CD1c-positive myeloid dendritic cell (primary cell): ENCODE data around the gene PDE8B.
"Not testable (repeated sequence)": the region's sequence is repeated elsewhere in the genome, so short reads cannot be mapped to it uniquely, and the experiment has no call there.

ENCODE experiments used
- DNase-seq: peaks from one replicate; pipeline ENCODE4 v3.0.0-alpha.2; 2016; ENCODE audit errors: extremely low spot score

The PDE8B gene

DNA sequence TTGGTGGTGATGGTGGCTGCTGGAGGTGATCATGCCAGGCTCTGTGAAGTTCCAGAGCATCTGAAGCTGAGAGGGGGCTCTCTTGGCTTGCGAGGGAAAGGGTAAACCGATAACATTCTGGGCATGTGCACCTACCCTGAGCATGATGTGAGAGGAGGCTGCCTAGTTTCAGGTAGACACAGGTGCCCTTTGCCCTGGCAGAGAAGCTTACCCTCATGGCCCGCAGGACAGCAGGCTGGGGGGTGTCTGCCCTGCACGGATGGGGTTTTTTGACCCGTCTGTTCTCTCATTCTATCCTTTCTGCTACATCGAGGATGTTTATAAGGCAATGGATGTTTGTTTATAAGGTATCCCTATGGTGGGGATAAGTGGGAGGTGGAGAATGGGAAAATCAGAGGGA is 148.8 kb downstream of the PDE8B start:
- DNase-seq = no peak

DNA sequence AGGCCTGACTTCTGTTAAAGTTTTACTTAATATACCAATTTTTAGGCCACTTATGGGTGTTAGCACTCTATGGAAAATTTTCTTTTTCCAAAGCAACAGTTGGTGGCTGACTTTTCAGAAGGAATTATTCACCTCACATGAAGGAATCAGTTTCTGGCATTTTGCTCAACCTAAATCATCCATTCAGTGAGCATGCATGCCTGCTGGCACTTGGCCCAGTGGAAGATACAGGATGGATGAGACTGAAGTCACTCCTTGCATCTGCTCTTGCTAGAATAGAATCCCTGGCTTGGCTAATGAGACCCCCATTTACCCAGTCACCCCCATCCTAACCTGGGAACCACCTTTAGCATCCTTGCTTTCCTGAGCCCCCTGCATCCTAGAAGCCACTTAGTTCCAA is 149.9 kb downstream of the PDE8B start:
- no peak for DNase-seq

DNA sequence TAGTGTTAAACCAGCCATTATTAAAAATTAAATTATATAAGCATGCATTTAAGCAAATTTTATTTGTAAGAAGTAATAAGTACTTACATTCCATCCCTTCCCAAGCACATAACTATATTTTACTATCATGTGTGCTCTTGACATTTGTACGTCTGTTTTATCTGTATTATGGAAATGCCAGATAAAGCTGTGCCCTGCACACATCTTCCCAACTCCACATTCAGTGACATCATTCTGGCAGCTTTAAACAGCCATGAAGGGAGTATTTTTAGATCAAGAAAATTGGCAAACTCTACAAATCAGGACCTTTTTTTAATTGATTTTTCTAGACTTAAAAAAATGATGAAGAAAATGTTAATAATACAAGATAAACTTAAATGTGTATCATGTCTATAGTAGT is 150.5 kb downstream of the PDE8B start:
- no peak for DNase-seq

DNA sequence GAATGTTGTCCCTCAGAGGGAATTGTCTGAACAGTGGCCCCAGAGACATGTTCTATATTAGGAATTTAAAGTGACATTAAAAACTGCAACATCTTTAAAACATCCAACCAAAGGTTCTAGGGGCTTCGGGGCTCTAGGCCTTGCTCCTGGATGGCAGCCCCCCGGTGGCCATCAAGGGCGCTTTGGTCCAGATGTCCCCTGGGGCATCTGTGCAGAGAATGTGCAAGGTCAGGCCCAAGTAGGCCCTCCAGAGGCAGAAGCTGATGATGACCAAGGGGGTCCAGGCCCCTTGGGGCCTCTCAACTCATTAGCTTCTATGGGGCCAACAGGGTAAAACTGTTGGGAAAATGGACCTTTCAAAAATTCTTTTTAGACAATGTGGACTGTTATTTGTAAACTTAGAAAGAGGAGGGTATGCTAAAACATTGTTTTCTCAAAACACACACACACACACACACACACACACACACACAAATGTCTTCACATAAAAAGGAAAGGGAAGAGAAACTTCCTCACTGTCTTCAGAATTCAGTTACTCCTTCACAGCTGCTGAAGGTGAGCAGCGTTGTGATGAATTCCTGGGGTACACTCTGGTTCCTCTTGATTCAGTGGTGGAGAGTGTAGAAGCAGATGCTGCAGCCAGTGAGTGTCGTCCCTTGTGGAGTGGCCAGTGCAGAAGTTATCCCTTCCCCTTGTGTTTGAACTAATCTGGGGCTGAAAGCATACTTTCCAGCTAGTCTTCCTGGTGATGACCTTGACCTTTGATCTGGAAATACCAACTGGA is 156.4 kb downstream of the PDE8B start:
- DNase-seq = no peak

DNA sequence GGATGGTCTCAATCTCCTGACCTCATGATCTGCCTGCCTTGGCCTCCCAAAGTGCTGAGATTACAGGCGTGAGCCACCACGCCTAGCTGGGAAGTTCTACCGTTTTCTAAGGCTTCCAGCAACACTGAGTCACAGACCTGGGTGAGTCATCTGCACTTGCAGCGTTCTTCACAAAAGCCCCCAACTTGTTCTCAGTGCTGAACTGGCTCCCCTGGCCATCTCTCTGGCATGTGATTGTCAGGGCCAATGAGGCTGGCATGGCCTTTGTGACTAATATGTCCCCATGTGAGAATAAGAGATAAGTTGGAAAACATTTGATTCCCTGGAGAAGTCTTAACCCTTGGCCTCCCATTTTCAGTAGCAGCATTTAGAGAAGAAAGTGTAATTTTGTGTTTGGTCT is 157.3 kb downstream of the PDE8B start:
- no peak for DNase-seq

DNA sequence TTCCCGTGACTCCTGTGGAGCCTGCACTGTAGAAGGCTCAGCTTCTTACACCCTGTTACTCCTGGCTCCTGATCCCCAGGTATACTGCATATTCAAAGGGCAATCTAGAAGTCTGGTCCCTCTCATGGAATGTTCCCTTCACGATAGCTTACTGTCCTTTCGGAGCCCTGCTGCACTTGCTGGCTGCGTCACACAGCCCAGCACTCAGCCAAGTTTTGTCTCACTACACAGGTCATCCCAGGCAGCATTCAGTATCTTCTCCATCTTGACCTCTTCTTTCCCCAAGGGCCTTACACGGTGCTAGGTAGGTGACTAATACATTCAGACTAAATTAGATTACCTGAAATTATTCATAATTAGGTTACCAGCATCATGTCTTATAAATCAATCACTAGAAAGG is 157.9 kb downstream of the PDE8B start:
- DNase-seq = no peak

DNA sequence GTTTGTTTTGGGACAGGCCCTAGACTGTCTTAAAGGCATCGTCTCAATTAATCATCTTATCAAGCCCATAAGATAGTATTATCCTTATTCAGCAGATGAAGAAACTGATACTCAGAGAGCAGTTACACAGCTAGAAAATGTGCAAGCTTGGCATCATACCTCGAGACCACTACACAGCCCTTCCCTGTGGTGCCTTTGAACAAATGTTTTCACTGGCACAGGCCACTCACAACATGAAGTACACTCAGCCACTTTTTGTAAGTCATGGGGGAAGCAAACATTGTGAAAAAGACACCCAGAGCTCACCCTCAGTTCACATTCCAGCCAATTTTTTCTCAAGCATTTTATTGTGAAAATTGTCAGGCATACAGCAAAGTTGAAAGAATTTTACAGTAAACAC is 159.1 kb downstream of the PDE8B start:
- no peak for DNase-seq

DNA sequence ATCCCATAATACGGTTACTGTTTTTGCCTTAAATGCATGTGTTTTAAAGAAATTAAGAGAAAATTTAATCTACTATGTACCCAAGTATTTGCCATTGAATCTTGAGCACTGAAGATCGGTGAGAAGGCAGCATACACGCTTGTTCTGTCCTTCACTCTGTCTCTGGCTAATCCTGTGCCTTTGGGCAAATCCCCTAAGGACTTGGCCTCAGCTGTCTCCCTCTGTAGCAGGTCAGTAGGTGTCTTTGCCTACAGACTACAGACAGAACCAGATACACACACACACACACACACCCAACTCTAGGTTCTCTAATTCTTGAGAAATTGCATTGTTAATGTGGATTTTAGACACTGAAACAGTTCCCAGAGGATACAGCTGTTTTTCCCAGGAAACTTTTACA is 164.2 kb downstream of the PDE8B start:
- no peak for DNase-seq

DNA sequence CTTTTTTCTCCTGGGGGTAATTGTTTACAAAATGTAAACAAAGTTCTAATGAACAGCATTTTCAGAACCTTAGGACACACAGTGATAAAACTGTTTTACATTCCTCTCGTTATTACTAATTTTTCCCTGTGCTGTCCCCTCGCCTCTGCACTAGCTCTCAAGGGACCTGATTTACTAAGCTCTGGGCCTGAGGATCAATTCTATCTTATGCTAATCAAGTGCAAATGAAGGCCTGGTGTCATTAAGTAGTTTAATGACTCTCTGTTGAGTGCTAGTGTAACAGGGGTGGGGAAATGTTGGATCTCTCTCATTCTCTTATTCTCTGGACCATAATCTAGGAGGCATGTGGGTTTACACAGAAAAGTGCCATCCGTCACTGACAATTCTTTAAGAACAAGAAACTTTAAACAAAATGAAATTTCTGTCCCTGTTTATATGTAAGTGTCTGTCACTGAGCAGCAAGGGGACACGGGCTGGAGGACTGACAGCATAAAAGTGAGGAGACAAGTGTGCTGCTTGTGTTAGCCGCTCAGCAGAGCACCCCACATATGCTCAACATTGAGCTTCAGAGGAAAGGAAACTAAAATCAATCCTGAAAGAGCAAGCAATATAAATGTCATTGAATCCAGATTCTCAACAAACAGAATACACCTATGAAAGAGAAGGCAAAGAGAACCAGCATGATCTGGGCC is 166.3 kb downstream of the PDE8B start:
- DNase-seq = no peak

DNA sequence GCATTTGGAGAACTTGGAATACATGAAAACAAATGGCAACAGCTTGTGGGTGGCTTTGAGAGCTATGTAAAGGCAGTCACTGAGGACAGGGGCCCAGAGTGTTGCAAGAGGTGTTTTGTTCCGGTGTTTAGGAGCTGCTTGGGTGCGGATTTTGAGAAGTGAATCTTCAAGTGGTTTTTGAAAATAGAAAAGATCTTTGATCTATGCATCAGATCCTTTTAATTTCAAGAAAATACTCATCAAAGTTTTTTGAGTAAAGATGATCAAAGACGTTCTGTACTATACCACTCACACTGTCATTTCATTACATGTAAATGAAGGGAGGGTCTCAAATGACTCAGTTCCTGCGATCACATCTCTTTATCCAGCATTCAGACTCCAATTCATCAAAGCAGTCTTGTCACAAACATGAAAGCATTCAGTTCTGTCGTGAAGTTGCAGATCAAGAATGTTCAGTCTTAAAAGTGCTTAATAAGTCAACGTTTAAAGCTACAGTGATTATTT is 169.1 kb downstream of the PDE8B start:
- DNase-seq = no peak

DNA sequence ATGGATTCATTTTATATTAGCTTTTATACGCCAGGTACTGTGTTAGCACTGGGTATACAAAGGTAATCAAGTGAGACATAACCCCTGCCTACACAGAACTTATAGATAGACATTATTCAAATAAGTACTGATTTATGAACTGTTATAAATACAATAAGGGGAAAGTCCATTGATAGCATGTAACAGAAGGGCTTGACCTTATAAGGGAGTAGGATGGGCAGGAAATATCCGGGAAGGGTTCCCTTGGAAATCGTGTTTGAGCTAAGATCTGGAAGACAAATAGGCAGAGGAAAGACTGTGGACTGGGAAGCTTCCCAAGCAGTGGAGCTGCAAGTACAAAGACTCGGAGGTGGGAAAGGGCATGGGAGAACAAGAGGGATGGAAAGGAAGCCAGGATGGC is 170.2 kb downstream of the PDE8B start:
- DNase-seq = no peak

DNA sequence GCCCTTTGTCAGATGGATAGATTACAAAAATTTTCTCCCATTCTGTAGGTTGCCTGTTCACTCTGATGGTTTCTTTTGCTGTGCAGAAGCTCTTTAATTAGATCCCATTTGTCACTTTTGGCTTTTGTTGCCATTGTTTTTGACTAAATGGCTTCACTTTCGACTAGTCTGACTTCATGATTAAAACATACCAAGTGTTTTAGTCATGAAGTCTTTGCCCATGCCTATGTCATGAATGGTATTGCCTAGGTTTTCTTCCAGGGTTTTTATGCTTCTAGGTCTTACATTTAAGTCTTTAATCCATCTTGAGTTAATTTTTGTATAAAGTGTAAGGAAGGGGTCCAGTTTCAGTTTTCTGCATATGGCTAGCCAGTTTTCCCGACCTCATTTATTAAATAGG is 172.9 kb downstream of the PDE8B start:
- DNase-seq = not testable (repeated sequence)

- not testable (repeated sequence) for DNase-seq
These were observed 175.9 kb downstream of the PDE8B start for GRCh38 chr5:77386340-77386739.

DNA sequence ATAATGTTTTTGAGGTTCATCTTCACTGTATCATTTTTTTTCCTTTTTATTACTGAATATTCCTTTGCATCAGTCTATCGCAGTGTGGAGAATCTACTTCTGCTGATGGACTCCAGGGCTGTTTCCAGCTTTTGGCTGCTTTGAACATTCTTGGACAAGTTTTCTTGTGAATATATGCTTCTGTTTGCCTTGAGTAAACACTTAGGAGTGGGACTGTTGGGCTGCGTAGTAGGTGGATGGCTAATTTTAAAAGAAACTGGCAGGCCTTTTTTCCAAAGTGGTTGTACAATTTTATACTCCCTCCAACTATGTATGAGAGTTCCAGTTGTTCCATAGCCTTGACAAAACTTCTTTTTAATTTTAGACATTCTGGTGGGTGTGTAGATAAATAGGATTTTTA is 179.3 kb downstream of the PDE8B start:
- DNase-seq = no peak

DNA sequence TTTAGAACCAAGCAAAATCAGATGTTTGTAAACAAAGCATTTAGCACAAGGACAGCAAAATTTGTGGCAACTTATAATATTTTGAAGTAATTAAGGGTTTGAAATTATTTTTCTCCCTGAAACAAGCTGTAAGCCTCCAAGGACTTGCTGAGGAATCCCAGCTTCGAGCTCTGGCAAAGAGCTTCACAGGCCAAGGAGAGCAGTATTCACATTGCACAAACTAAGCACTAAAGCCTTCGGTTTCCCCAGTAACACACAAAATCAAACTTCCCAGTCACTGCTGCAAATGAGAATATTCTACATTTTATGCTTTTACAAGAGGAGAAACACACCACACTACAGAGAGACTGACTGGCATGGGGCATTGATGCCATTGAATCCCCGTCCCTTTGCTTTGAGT is 179.7 kb downstream of the PDE8B start:
- DNase-seq = no peak

DNA sequence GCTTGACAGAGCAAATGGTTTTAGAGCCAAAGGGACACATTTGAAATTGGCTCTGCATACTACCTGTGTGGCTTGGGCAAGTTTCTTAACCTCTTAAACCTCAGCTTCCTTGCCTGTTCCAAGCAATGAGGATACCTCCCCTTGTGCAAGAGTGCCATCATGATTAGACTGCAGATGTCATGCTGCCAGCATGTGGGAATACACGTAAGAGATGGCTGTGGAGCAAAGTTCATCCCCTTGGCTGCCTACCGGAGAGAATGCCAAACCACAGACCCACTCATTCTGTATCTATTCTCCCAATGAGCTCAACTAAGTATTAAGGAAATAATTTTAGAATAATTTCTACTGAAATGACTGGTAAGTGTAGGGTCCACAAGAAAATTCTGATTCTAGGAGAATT is 180.3 kb downstream of the PDE8B start:
- DNase-seq = no peak

DNA sequence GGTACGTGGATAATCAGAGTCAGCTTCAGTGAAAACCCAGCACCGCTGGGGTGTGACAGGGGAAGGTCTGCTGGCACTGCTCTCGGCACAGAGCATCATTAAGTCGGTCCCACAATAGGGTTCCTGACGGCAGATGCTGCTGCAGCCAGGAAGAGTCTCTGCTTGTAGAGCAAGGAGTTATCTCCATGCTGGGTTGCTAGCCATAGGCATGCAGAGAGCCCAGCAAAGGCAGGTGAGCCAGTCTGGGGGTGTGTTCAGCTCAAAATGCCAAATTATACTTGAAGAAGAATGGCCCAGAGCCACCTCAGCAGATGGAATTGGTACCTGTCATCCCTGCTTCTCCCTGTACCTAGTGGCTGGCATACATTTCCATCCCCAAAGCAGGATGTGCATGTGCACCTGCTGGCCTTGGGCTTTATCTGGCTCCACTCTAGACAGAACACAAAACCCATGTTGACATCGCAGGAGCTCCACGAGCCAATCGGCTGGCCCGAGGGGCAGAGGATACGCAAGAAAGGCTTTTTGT is 180.8 kb downstream of the PDE8B start:
- DNase-seq = no peak

DNA sequence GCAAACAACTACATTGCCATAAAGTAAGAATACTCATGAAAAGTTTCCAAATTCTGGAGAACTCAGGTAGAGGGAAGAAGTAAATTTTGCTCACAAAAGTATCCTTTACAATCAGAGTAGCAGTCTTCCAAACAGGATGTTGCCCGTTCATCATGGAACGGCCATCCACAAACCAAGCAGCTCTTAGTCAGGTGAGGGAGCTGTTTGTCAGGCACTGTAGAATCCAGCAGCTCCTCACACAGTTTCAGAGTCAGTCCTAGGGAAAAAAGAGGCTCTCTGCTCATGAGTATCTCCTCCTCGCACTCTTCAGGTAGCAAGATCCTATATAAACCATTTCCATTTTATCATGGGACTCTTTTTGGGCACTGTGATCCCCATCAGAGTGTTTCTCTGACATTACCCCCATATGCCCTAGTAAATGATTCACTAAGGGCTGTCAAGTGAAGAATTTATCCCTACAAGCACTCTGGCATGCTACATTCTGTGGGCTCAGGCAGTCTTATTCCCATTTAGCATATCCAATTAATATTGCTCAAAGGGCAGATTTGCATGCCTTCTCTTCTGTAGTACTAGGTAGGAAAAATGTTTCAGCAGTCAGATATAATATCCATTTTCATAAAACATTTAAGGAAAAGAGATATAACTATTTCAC is 183.7 kb downstream of the PDE8B start:
- no peak for DNase-seq

GRCh38 chr5:77396017-77396416 is 185.5 kb downstream of the PDE8B start:
- no peak for DNase-seq

GRCh38 chr5:77397686-77398292 is 187.3 kb downstream of the PDE8B start:
- no peak for DNase-seq

DNA sequence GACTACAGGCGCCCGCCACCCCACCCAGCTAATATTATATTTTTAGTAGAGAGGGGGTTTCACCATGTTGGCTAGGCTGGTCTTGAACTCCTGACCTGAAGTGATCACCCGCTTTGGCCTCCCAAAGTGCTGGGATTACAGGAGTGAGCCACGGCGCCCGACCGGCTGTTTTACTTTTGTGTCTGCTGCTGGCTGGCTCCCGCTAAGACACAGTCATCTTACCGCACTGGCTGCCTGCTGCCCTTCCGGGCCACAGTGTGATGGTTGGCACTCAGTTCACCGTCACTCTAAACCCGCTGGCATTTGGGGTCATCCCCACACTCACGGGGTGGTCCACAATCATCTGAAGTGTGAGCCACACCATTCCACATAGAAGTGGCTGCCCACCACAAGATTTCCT is 188.0 kb downstream of the PDE8B start:
- DNase-seq = no peak

DNA sequence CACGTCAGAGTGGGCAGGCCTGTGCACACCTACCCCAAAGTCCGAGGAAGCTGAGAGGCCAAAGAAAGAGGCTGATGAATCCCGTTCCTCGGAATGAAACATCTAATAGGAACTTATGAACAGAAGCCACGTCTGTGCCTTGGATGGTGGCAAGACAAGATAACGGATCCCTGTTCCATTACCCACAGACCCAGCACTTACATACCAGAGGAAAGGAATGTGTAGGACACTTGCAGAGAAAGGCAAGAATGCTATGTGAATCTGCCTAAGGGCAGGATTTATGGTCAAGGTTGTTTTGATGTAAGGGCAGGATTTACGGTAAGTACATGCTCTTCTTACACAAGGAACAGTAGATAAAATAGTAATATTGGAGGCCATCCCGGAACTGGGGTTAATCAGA is 188.4 kb downstream of the PDE8B start:
- DNase-seq = no peak
